ENCODE results near the gene DDIT4. TPM values are rescaled to one million over a fixed set of nuclear protein-coding genes. Genes with fewer than 3 reads are reported as not detected.

DDIT4 gene
- total and polyA plus RNA-seq, 9 of the 15 experiments (the other 6 are each of a cell fraction or from before 2014, with no cell fraction given), result 8.2 to 675 (median 159) TPM

DNA sequence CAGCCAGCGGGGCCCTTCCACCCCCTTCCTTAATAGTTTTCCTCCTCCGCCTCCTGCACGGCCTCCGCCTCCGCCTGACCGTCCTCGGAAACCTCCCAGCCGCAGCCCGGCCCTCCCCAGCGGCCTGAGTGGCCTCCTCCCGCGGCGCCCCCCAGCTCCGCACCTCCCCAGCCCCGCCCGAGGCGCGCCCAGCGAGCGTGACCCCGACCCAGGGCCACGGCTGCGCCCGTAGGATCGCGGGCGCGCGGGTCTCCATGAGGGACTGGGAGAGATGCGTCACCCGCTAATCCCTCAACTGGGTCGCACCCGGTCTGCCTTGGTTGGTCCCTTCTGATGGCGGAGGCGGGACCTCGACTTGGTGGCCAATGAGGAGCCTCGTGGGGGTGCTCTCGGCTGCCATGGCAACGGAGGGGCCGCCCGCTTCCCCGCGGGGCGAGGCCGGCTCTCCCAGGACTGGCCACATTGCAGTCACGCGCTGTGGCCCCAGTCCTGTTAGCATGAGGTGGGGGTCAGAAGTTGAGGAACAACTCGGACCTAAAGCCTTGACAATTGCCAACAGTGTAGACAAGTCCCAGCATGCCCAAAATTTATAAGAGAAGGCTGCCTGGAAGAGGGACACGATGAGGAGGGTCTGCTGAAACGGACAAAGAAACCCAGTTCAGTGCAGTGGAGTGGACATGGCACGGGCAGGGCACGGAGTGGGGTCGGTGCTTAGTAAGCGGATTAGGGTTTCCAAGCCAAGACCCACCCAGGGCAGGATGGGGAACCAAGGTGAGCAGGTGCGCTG lies 24.3 kb downstream of the DDIT4 start (continued):
- TF ChIP-seq RB1 (IDR thresholded peaks at IDR 0.05; ENCODE audit: low read depth) (peak; percentile 43; the same call in 1 of the 2 replicates), ZNF696 (CRISPR knock-in tag; conservative IDR thresholded peaks at IDR 0.05) (peak; percentile 61; the same call in 1 of the 2 replicates), DIDO1 (tag; IDR thresholded peaks at IDR 0.05; ENCODE audit: low read depth) (0 out of 2 replicates have a peak, but pooled peaks have one; percentile 51), ZNF699 (CRISPR knock-in tag; IDR thresholded peaks at IDR 0.05; ENCODE audit: insufficient replicate concordance) (no peak), NCOA6 (IDR thresholded peaks at IDR 0.05) (no peak), SMC3 (conservative IDR thresholded peaks at IDR 0.05; ENCODE audit: insufficient read depth, low read depth, low read length) (no peak), VEZF1 (CRISPR knock-in tag; IDR thresholded peaks at IDR 0.05) (peak; percentile 93), TCFL5 (CRISPR knock-in tag; conservative IDR thresholded peaks at IDR 0.05) (peak; percentile 77), EGR1 (conservative IDR thresholded peaks at IDR 0.05) (peak; percentile 53), TCF3 (CRISPR knock-in tag; IDR thresholded peaks at IDR 0.05) (no peak; the same call in 1 of the 2 replicates), CREB1 (IDR thresholded peaks at IDR 0.05) (peak; percentile 56; the same call in 1 of the 2 replicates), CREB1 (CRISPR knock-in tag; IDR thresholded peaks at IDR 0.05) (peak; percentile 73)
- TF ChIP-seq, protein P1, sequence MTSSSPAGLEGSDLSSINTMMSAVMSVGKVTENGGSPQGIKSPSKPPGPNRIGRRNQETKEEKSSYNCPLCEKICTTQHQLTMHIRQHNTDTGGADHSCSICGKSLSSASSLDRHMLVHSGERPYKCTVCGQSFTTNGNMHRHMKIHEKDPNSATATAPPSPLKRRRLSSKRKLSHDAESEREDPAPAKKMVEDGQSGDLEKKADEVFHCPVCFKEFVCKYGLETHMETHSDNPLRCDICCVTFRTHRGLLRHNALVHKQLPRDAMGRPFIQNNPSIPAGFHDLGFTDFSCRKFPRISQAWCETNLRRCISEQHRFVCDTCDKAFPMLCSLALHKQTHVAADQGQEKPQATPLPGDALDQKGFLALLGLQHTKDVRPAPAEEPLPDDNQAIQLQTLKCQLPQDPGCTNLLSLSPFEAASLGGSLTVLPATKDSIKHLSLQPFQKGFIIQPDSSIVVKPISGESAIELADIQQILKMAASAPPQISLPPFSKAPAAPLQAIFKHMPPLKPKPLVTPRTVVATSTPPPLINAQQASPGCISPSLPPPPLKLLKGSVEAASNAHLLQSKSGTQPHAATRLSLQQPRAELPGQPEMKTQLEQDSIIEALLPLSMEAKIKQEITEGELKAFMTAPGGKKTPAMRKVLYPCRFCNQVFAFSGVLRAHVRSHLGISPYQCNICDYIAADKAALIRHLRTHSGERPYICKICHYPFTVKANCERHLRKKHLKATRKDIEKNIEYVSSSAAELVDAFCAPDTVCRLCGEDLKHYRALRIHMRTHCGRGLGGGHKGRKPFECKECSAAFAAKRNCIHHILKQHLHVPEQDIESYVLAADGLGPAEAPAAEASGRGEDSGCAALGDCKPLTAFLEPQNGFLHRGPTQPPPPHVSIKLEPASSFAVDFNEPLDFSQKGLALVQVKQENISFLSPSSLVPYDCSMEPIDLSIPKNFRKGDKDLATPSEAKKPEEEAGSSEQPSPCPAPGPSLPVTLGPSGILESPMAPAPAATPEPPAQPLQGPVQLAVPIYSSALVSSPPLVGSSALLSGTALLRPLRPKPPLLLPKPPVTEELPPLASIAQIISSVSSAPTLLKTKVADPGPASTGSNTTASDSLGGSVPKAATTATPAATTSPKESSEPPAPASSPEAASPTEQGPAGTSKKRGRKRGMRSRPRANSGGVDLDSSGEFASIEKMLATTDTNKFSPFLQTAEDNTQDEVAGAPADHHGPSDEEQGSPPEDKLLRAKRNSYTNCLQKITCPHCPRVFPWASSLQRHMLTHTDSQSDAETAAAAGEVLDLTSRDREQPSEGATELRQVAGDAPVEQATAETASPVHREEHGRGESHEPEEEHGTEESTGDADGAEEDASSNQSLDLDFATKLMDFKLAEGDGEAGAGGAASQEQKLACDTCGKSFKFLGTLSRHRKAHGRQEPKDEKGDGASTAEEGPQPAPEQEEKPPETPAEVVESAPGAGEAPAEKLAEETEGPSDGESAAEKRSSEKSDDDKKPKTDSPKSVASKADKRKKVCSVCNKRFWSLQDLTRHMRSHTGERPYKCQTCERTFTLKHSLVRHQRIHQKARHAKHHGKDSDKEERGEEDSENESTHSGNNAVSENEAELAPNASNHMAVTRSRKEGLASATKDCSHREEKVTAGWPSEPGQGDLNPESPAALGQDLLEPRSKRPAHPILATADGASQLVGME (CRISPR knock-in tag; IDR thresholded peaks at IDR 0.05), result peak; percentile 92; the same call in 1 of the 2 replicates
- TF ChIP-seq, protein P2, sequence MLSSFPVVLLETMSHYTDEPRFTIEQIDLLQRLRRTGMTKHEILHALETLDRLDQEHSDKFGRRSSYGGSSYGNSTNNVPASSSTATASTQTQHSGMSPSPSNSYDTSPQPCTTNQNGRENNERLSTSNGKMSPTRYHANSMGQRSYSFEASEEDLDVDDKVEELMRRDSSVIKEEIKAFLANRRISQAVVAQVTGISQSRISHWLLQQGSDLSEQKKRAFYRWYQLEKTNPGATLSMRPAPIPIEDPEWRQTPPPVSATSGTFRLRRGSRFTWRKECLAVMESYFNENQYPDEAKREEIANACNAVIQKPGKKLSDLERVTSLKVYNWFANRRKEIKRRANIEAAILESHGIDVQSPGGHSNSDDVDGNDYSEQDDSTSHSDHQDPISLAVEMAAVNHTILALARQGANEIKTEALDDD (IDR thresholded peaks at IDR 0.05), result no peak
- TF ChIP-seq, protein P3, sequence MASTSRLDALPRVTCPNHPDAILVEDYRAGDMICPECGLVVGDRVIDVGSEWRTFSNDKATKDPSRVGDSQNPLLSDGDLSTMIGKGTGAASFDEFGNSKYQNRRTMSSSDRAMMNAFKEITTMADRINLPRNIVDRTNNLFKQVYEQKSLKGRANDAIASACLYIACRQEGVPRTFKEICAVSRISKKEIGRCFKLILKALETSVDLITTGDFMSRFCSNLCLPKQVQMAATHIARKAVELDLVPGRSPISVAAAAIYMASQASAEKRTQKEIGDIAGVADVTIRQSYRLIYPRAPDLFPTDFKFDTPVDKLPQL (IDR thresholded peaks at IDR 0.05; ENCODE audit: extremely low read depth, insufficient read length), result no peak
- TF ChIP-seq, protein P4, sequence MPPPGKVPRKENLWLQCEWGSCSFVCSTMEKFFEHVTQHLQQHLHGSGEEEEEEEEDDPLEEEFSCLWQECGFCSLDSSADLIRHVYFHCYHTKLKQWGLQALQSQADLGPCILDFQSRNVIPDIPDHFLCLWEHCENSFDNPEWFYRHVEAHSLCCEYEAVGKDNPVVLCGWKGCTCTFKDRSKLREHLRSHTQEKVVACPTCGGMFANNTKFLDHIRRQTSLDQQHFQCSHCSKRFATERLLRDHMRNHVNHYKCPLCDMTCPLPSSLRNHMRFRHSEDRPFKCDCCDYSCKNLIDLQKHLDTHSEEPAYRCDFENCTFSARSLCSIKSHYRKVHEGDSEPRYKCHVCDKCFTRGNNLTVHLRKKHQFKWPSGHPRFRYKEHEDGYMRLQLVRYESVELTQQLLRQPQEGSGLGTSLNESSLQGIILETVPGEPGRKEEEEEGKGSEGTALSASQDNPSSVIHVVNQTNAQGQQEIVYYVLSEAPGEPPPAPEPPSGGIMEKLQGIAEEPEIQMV (tag; conservative IDR thresholded peaks at IDR 0.05; ENCODE audit: low read depth), result peak; percentile 71
